Left hindlimb (tissue), 1 donor: ENCODE results near the gene RPL39.
"Not testable (repeated sequence)": the region's sequence is repeated elsewhere in the genome, so short reads cannot be mapped to it uniquely, and the experiment has no call there.

Experiments
- DNase-seq: peaks from one replicate; pipeline ENCODE4 v3.0.0-alpha.2; 2018

Gene RPL39

GRCh38 chrX:119791437-119792231 is at the start of gene RPL39:
TSS of gene RPL39 (minus strand) at chrX:119791630. CDS start at chrX:119791576, 54 bp downstream.
- DNase-seq: peak; percentile 88

- no peak for DNase-seq
Measured at GRCh38 chrX:119833905-119834304, 42.5 kb upstream of the RPL39 start.

GRCh38 chrX:119828446-119828845 is 37.0 kb upstream of the RPL39 start:
- DNase-seq: no peak

GRCh38 chrX:119826399-119826959 is 35.0 kb upstream of the RPL39 start:
- no peak for DNase-seq

- not testable (repeated sequence) for DNase-seq
Measured at GRCh38 chrX:119824221-119824620, 32.8 kb upstream of the RPL39 start.

- DNase-seq: not testable (repeated sequence)
Measured at GRCh38 chrX:119821703-119822102, 30.3 kb upstream of the RPL39 start.

- no peak for DNase-seq
Measured at GRCh38 chrX:119817130-119817690, 25.8 kb upstream of the RPL39 start.

- no peak for DNase-seq
Measured at GRCh38 chrX:119816300-119816699, 24.9 kb upstream of the RPL39 start.

GRCh38 chrX:119809185-119809666 is 17.8 kb upstream of the RPL39 start:
- no peak for DNase-seq

- not testable (repeated sequence) for DNase-seq
Measured at GRCh38 chrX:119808461-119808860, 17.0 kb upstream of the RPL39 start.

GRCh38 chrX:119802546-119802945 is 11.1 kb upstream of the RPL39 start:
- DNase-seq: no peak

- DNase-seq: no peak
Measured at GRCh38 chrX:119801253-119802221, 10.1 kb upstream of the RPL39 start.

- peak; percentile 49 for DNase-seq
Measured at GRCh38 chrX:119790977-119791436, 423 bp downstream of the RPL39 start.

- DNase-seq: no peak
Measured at GRCh38 chrX:119784747-119785446, 6.5 kb downstream of the RPL39 start.

GRCh38 chrX:119783026-119783425 is 8.4 kb downstream of the RPL39 start:
- DNase-seq: no peak

- DNase-seq: no peak
Measured at GRCh38 chrX:119778829-119779228, 12.6 kb downstream of the RPL39 start.

GRCh38 chrX:119775517-119776238 is 15.8 kb downstream of the RPL39 start:
- no peak for DNase-seq

GRCh38 chrX:119769388-119769787 is 22.0 kb downstream of the RPL39 start:
- not testable (repeated sequence) for DNase-seq

- DNase-seq: not testable (repeated sequence)
Measured at GRCh38 chrX:119768436-119768835, 23.0 kb downstream of the RPL39 start.

GRCh38 chrX:119763836-119764387 is 27.5 kb downstream of the RPL39 start:
- DNase-seq: no peak

- DNase-seq: no peak
Measured at GRCh38 chrX:119763181-119763580, 28.2 kb downstream of the RPL39 start.
